SK-N-SH (cell line): ENCODE measurements around the gene NWD2. TPM values are rescaled to one million over a fixed set of nuclear protein-coding genes. Genes with fewer than 3 reads are reported as not detected.

Source experiments
- CTCF ChIA-PET: fragments of 300-600, 350-600 bp; formaldehyde crosslinking; extraction: SDS; loops from one replicate; lab custom pipeline; 2021; lab: Yijun Ruan, JAX
- POLR2A ChIA-PET: fragments of 350-600 bp; sonication (Branson Sonifier 250); formaldehyde crosslinking; extraction: SDS; loops from one replicate; lab custom pipeline; 2020; ENCODE audit warnings: antibody characterized with exemption, inconsistent platforms; lab: Yijun Ruan, JAX
- DNase-seq: peaks from one replicate; pipeline ENCODE4 v3.0.0; 2012
- H2AFZ ChIP-seq: fragments of 200-600 bp; sonication (generic); 2 replicates; pipeline ENCODE4 v1.8.1; 2016; ENCODE audit warnings: antibody characterized with exemption, mild to moderate bottlenecking, low read depth
- H3F3A ChIP-seq: fragments of 200-600 bp; sonication (generic); replicated peaks from 2 replicates; pipeline ENCODE3; 2016; ENCODE audit warnings: antibody characterized with exemption, mild to moderate bottlenecking; ENCODE audit not compliant: insufficient read depth
- H3K27ac ChIP-seq, 2 experiments: fragments of 200-500 bp in 1 of 2; fragments of 200-600 bp in 1 of 2; sonication (Bioruptor generic) in 1 of 2; sonication (generic), shearing (Covaris generic) in 1 of 2; 2 replicates each; pipeline versions ENCODE4 v1.5.1 to v1.6.1; 2014 to 2016; ENCODE audit warnings: low read depth in 2 of 2, inconsistent platforms in 1 of 2, low read length in 1 of 2, mild to moderate bottlenecking in 1 of 2, mixed read lengths in 1 of 2
- H3K27me3 ChIP-seq: fragments of 200-600 bp; sonication (generic), shearing (Covaris generic); 2 replicates; pipeline ENCODE4 v1.6.1; 2016; ENCODE audit warnings: mixed run types; ENCODE audit not compliant: insufficient read depth
- H3K36me3 ChIP-seq, 2 experiments: fragments of 200-500 bp in 1 of 2; fragments of 200-600 bp in 1 of 2; sonication (Bioruptor generic) in 1 of 2; sonication (generic) in 1 of 2; replicated peaks in 1 of 2; 2 replicates each; pipeline versions ENCODE3 to v1.5.1; 2014 to 2016; ENCODE audit warnings: low read length in 1 of 2, mild to moderate bottlenecking in 1 of 2; ENCODE audit not compliant: insufficient read depth in 2 of 2, control insufficient read depth in 1 of 2
- H3K4me1 ChIP-seq, 2 experiments: fragments of 200-500 bp in 1 of 2; fragments of 200-600 bp in 1 of 2; sonication (Bioruptor generic) in 1 of 2; sonication (generic), shearing (Covaris generic) in 1 of 2; 2 replicates each; pipeline versions ENCODE4 v1.5.1 to v1.6.1; 2014 to 2016; ENCODE audit warnings: low read depth in 1 of 2, low read length in 1 of 2, mixed run types in 1 of 2; ENCODE audit not compliant: insufficient read depth in 2 of 2, control insufficient read depth in 1 of 2
- H3K4me2 ChIP-seq: fragments of 200-600 bp; sonication (generic), shearing (Covaris generic); 2 replicates; pipeline ENCODE4 v1.6.1; 2017; ENCODE audit warnings: mixed run types
- H3K4me3 ChIP-seq, 2 experiments: fragments of 200-500 bp in 1 of 2; fragments of 200-600 bp in 1 of 2; sonication (Bioruptor generic) in 1 of 2; sonication (generic), shearing (Covaris generic) in 1 of 2; 2 replicates each; pipeline versions ENCODE4 v1.5.1 to v1.8.1; 2014 to 2016; ENCODE audit warnings: low read depth in 2 of 2, inconsistent platforms in 1 of 2, low read length in 1 of 2, mild to moderate bottlenecking in 1 of 2, mixed read lengths in 1 of 2, moderate library complexity in 1 of 2
- H3K79me2 ChIP-seq: fragments of 200-600 bp; sonication (generic); 2 replicates; pipeline ENCODE4 v1.8.1; 2017; ENCODE audit warnings: mild to moderate bottlenecking; ENCODE audit not compliant: insufficient read depth
- H3K9ac ChIP-seq: fragments of 200-600 bp; sonication (generic); 2 replicates; pipeline ENCODE4 v1.6.1; 2017; ENCODE audit warnings: mixed run types
- H3K9me2 ChIP-seq: fragments of 200-600 bp; sonication (generic); 2 replicates; pipeline ENCODE4 v1.6.1; 2017; ENCODE audit warnings: mixed run types
- H3K9me3 ChIP-seq: fragments of 200-600 bp; sonication (generic); 2 replicates; pipeline ENCODE4 v1.6.1; 2017; ENCODE audit warnings: mixed run types, mild to moderate bottlenecking, moderate library complexity
- H4K20me1 ChIP-seq: fragments of 200-600 bp; sonication (generic); 2 replicates; pipeline ENCODE4 v1.6.1; 2017; ENCODE audit warnings: mild to moderate bottlenecking, mixed run types; ENCODE audit not compliant: insufficient read depth
- CHD2 ChIP-seq: fragments of 150-350 bp; IDR thresholded peaks from 2 replicates; pipeline ENCODE4 v1.6.1; 2018; ENCODE audit warnings: low read length; ENCODE audit not compliant: partially characterized antibody
- ELF1 ChIP-seq: IDR thresholded peaks from 2 replicates; pipeline ENCODE4 v1.4.0; 2012
- EP300 ChIP-seq, 2 experiments: IDR thresholded peaks; 2 replicates each; pipeline versions ENCODE4 v1.4.0 to v1.6.1; 2012; ENCODE audit warnings: borderline replicate concordance in 1 of 2, low read depth in 1 of 2, low read length in 1 of 2
- FOSL2 ChIP-seq: IDR thresholded peaks from 2 replicates; pipeline ENCODE4 v1.4.0; 2012; ENCODE audit warnings: low read depth, mild to moderate bottlenecking, moderate library complexity, borderline replicate concordance
- FOXJ3 ChIP-seq: sonication (generic); formaldehyde crosslinking; IDR thresholded peaks from 2 replicates; pipeline ENCODE4 v1.5.1; 2020; ENCODE audit warnings: mild to moderate bottlenecking, missing genetic modification reagents
- FOXM1 ChIP-seq: IDR thresholded peaks from 2 replicates; pipeline ENCODE4 v1.4.0; 2012; ENCODE audit warnings: low read depth, mild to moderate bottlenecking
- GABPA ChIP-seq: IDR thresholded peaks from 2 replicates; pipeline ENCODE4 v1.4.0; 2012; ENCODE audit warnings: low read depth, mild to moderate bottlenecking
- IRF3 ChIP-seq: fragments of 150-350 bp; IDR thresholded peaks from 2 replicates; pipeline ENCODE4 v1.6.1; 2016; ENCODE audit warnings: mild to moderate bottlenecking, low read depth, low read length
- MAX ChIP-seq: IDR thresholded peaks from 2 replicates; pipeline ENCODE4 v1.4.0; 2012; ENCODE audit warnings: low read depth
- MXI1 ChIP-seq: IDR thresholded peaks from 2 replicates; pipeline ENCODE4 v1.6.1; 2012; ENCODE audit warnings: mild to moderate bottlenecking, low read depth, low read length, improper control_type of control experiment
- NRF1 ChIP-seq: IDR thresholded peaks from 2 replicates; pipeline ENCODE4 v1.6.1; 2012; ENCODE audit warnings: low read depth, mild to moderate bottlenecking, low read length
- PBX3 ChIP-seq: IDR thresholded peaks from 2 replicates; pipeline ENCODE4; 2012
- POLR2AphosphoS5 ChIP-seq: IDR thresholded peaks from 2 replicates; pipeline ENCODE4 v1.6.1; 2012; ENCODE audit warnings: low read depth, low read length
- RAD21 ChIP-seq: IDR thresholded peaks from 2 replicates; pipeline ENCODE4 v1.6.1; 2012; ENCODE audit warnings: mild to moderate bottlenecking, low read length
- SIN3A ChIP-seq: IDR thresholded peaks from 2 replicates; pipeline ENCODE4 v1.6.1; 2012; ENCODE audit warnings: low read depth, mild to moderate bottlenecking, low read length, moderate library complexity, borderline replicate concordance
- TEAD4 ChIP-seq: IDR thresholded peaks from 2 replicates; pipeline ENCODE4 v1.4.0; 2012; ENCODE audit warnings: mild to moderate bottlenecking, borderline replicate concordance; ENCODE audit not compliant: insufficient read depth
- USF1 ChIP-seq: IDR thresholded peaks from 2 replicates; pipeline ENCODE4 v1.4.0; 2012; ENCODE audit warnings: low read depth, borderline replicate concordance
- USF2 ChIP-seq: fragments of 150-350 bp; IDR thresholded peaks from 2 replicates; pipeline ENCODE4 v1.6.1; 2017; ENCODE audit warnings: antibody characterized with exemption, low read length, low read depth, borderline replicate concordance
- YY1 ChIP-seq: IDR thresholded peaks from 2 replicates; pipeline ENCODE4 v1.4.0; 2012; ENCODE audit warnings: low read depth, mild to moderate bottlenecking
- ZBTB33 ChIP-seq: IDR thresholded peaks from 2 replicates; pipeline ENCODE4 v1.4.0; 2012; ENCODE audit warnings: low read depth, borderline replicate concordance
- WGBS: methylation state at CpG from one replicate; pipeline ENCODE4 v1.1.6; 2017; ENCODE audit warnings: low lambda C conversion rate; 5-methylcytosine and 5-hydroxymethylcytosine counted together
- polyA plus RNA-seq, 3 experiments: library from polyadenylated mRNA; depleted of rRNA; stranded (reverse); fragments of >200 nt; gene quantifications; 2 replicates each; pipeline ENCODE4 v1.2.3, GENCODE V29; 2012

NWD2 gene
- polyA plus RNA-seq, 1 of the 3 experiments (the other 2 are of a cell fraction), result not detected

GRCh38 chr4:37451656-37452055 is 207.1 kb downstream of the NWD2 start:
- Histone ChIP-seq H3K9me3 (no peaks in the 10 kb centered on the region), H3K27ac (no peak overlapping the region), H3K9ac (no peak overlapping the region), H3K4me1 (peaks cover 0 to 6% of the 10 kb centered on the region in 2 experiments; a peak in 1 of 4 replicates), H2AFZ (no peak overlapping the region), H3F3A (no peaks in the 10 kb centered on the region), H3K79me2 (no peaks in the 10 kb centered on the region), H3K4me2 (no peak overlapping the region), H3K9me2 (no peaks in the 10 kb centered on the region), H3K4me3 (no peak overlapping the region), H4K20me1 (no peaks in the 10 kb centered on the region), H3K27me3 (peaks cover 44% of the 10 kb centered on the region; the same call in 1 of the 2 replicates), H3K36me3 (no peaks in the 10 kb centered on the region)
- CTCF ChIA-PET, result interaction anchor here (3.1 kb wide), 1 partner anchor 115 kb away, joined by 31 read pairs; no protein-coding TSS in a partner anchor
- POLR2A ChIA-PET, result no interaction called here
- DNase-seq, result no peak
- WGBS, result 7% methylated on average over 2 of the region's 2 CpGs
- TF ChIP-seq YY1 (no peak), IRF3 (no peak), GABPA (no peak), TEAD4 (no peak), EP300 (IDR thresholded peaks at IDR 0.05; ENCODE audit: borderline replicate concordance in 1 of 2, low read depth in 1 of 2, low read length in 1 of 2) (no peak), POLR2AphosphoS5 (no peak), RAD21 (no peak), FOXM1 (no peak), ZBTB33 (no peak), SIN3A (no peak), NRF1 (no peak), PBX3 (no peak), CHD2 (no peak), MAX (no peak), ELF1 (no peak)

- Histone ChIP-seq H3K9me3 (no peaks in the 10 kb centered on the region), H4K20me1 (no peaks in the 10 kb centered on the region), H3K27me3 (peaks cover 31% of the 10 kb centered on the region; the same call in 1 of the 2 replicates), H3K9me2 (no peaks in the 10 kb centered on the region), H3K27ac (no peak overlapping the region), H3K4me1 (peaks cover 0 to 6% of the 10 kb centered on the region in 2 experiments; a peak in 1 of 4 replicates), H3K4me2 (peak overlapping the region; percentile 78), H3K4me3 (peak overlapping the region in 1 of 2 experiments; percentile 59; a peak in 1 of 4 replicates), H3F3A (no peaks in the 10 kb centered on the region), H3K9ac (no peak overlapping the region), H3K36me3 (no peaks in the 10 kb centered on the region), H2AFZ (no peak overlapping the region), H3K79me2 (no peaks in the 10 kb centered on the region)
- WGBS, result 0% methylated on average over 3 of the region's 3 CpGs
- ChIA-PET CTCF (interaction anchor here (0.7 to 3.1 kb wide), 10 partner anchors 8 to 570 kb away, joined by 3 to 31 read pairs (median 4); no protein-coding TSS in a partner anchor), POLR2A (no interaction called here)
- DNase-seq, result peak; percentile 47
- TF ChIP-seq USF1 (no peak), YY1 (no peak), USF2 (no peak), MAX (no peak), IRF3 (no peak), TEAD4 (no peak), RAD21 (peak; percentile 72), MXI1 (no peak), FOXJ3 (CRISPR knock-in tag) (no peak), FOSL2 (no peak)
These were observed 208.4 kb downstream of the NWD2 start for GRCh38 chr4:37452952-37453280.
